A549 (cell line): ENCODE results near the gene RAVER1.

ENCODE experiments used
- ESRRA ChIP-seq: fragments of 150-350 bp; IDR thresholded peaks from 2 replicates; pipeline ENCODE4 v1.6.1; 2014; ENCODE audit warnings: mild to moderate bottlenecking, low read length, borderline replicate concordance
- FOSL2 ChIP-seq, 2 experiments: fragments of 450-650 bp in 1 of 2; fragments of >200 bp in 1 of 2; sonication (Bioruptor Twin) in 1 of 2; formaldehyde crosslinking; IDR thresholded peaks; 2 replicates each; pipeline versions ENCODE4 v1.5.0 to v1.6.1; 2016 to 2020; ENCODE audit warnings: mild to moderate bottlenecking in 1 of 2, moderate library complexity in 1 of 2
- HOXB5 ChIP-seq: fragments of 250-450 bp; sonication (Bioruptor Pico); IDR thresholded peaks from 2 replicates; pipeline ENCODE4 v1.5.0; 2020; ENCODE audit warnings: mild to moderate bottlenecking, moderate library complexity
- JUNB ChIP-seq: fragments of >200 bp; sonication (Bioruptor Twin); formaldehyde crosslinking; IDR thresholded peaks from 2 replicates; pipeline ENCODE4 v1.6.1; 2016
- PHF8 ChIP-seq: fragments of 200-600 bp; sonication (generic); IDR thresholded peaks from 2 replicates; pipeline ENCODE4 v1.6.1; 2016; ENCODE audit warnings: low read depth, mild to moderate bottlenecking, antibody characterized with exemption, moderate library complexity, borderline replicate concordance
- TF ChIP-seq, protein P1 (sequence below): fragments of >200 bp; sonication (Bioruptor Twin); formaldehyde crosslinking; IDR thresholded peaks from 3 replicates; pipeline ENCODE4 v1.5.1; 2016

DNA sequence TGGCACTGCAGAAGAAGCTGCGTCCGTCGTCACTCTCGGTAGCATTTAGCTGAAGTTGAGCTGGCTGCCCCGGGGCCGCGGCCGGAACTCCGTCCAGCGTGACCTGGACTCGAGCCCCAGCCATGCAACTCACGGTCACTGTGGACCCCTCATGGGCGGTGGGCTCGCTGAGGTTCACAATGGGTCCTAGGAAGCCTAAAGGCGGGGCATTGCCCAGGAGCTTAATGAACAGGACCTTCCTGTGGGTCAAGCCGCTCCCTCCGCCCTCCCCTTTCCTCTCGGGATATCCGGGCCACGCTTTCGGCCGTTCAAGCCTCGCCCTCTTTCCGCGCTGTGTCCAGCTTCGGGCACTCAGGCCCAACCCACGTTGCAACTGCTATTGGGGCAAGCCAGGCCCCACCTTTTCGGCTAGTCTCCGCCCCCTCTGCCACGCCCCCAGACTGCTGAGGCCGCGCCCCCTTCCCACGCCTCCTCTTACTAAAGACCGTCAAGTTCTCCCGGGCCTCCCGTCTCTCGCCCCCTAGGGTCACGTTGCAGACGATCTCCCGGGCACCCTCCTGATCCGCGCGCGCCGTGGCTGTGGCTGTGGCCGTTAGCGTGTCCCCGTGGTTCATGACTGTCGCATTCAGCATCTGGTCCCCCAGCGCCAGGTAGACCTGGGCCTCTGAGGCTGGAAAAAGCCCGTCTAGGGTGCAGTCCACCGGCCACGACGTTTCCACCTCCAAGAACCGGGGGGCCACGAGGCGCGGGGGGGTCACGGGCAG is 1.4 kb upstream of the RAVER1 start:
- TF ChIP-seq HOXB5 (no peak), ESRRA (no peak), FOSL2 (IDR thresholded peaks at IDR 0.05) (no peak), FOSL2 (CRISPR knock-in tag; IDR thresholded peaks at IDR 0.05) (no peak), JUNB (no peak), PHF8 (no peak)
- TF ChIP-seq, protein P1, sequence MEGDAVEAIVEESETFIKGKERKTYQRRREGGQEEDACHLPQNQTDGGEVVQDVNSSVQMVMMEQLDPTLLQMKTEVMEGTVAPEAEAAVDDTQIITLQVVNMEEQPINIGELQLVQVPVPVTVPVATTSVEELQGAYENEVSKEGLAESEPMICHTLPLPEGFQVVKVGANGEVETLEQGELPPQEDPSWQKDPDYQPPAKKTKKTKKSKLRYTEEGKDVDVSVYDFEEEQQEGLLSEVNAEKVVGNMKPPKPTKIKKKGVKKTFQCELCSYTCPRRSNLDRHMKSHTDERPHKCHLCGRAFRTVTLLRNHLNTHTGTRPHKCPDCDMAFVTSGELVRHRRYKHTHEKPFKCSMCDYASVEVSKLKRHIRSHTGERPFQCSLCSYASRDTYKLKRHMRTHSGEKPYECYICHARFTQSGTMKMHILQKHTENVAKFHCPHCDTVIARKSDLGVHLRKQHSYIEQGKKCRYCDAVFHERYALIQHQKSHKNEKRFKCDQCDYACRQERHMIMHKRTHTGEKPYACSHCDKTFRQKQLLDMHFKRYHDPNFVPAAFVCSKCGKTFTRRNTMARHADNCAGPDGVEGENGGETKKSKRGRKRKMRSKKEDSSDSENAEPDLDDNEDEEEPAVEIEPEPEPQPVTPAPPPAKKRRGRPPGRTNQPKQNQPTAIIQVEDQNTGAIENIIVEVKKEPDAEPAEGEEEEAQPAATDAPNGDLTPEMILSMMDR = no peak
